Nephron (organoid): Measurements from ENCODE around the gene PSEN2.

Experiments
- H3K27ac Mint-ChIP-seq, 3 experiments: 2 replicates each; pipeline ENCODE4 v1.8.0; 2020; ENCODE audit warnings: mixed read lengths in 3 of 3, mild to moderate bottlenecking in 2 of 3, moderate library complexity in 1 of 3
- H3K27me3 Mint-ChIP-seq: 2 replicates; pipeline ENCODE4 v1.8.0; 2021; ENCODE audit warnings: low read depth, mild to moderate bottlenecking, moderate library complexity, mixed read lengths
- H3K36me3 Mint-ChIP-seq: 2 replicates; pipeline ENCODE4 v1.8.0; 2020; ENCODE audit warnings: low read depth, mixed read lengths
- H3K4me1 Mint-ChIP-seq: 2 replicates; pipeline ENCODE4 v1.8.0; 2020; ENCODE audit warnings: mixed read lengths
- H3K4me3 Mint-ChIP-seq, 3 experiments: 2 replicates each; pipeline ENCODE4 v1.8.0; 2020; ENCODE audit warnings: mild to moderate bottlenecking in 3 of 3, mixed read lengths in 3 of 3, moderate library complexity in 2 of 3
- H3K9me3 Mint-ChIP-seq: 2 replicates; pipeline ENCODE4 v1.8.0; 2020; ENCODE audit warnings: mixed read lengths
- TF ChIP-seq, protein P1 (sequence below), 3 experiments: fragments of 200-600 bp; sonication (generic); IDR thresholded peaks; one replicate each; pipeline ENCODE4 v1.5.0; 2021; ENCODE audit warnings: antibody characterized with exemption in 3 of 3; ENCODE audit not compliant: unreplicated experiment in 3 of 3

PSEN2 gene

DNA sequence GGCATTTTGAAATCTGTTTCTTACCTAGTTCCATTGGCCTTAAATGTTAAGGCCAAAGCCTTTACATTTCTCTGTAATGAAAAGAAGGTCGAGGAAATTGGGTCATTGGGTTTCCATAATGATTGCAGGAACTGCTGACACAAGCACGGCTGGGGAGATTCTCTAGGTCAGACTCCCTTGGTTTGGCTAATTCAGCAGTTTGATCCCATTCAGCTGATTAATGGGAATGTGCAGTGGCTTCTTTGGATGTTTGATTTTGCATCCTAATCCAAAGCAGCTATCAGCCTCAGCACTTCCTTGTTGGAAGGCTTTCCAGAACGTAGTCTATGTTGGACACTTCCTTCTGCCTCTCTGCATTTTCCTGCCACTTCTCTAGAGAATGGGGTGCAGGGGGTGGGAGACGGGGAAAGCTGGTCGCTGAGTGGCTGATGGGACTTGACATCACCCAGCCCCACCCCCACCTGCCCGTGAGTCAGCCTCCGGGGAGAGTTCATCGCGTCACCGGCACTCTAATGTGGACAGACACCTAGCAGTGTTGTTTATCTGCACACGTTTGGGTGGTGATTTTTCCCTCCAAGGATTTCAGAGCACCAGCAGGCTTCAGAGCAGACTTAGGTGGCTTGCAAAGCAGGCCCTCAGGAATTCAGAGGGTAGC lies 5.4 kb downstream of the PSEN2 start:
- peaks cover 9% of the 10 kb centered on the region for H3K27me3 Mint-ChIP-seq
- H3K4me3 Mint-ChIP-seq: no peak overlapping the region
- H3K9me3 Mint-ChIP-seq: no peaks in the 10 kb centered on the region
- TF ChIP-seq, protein P1, sequence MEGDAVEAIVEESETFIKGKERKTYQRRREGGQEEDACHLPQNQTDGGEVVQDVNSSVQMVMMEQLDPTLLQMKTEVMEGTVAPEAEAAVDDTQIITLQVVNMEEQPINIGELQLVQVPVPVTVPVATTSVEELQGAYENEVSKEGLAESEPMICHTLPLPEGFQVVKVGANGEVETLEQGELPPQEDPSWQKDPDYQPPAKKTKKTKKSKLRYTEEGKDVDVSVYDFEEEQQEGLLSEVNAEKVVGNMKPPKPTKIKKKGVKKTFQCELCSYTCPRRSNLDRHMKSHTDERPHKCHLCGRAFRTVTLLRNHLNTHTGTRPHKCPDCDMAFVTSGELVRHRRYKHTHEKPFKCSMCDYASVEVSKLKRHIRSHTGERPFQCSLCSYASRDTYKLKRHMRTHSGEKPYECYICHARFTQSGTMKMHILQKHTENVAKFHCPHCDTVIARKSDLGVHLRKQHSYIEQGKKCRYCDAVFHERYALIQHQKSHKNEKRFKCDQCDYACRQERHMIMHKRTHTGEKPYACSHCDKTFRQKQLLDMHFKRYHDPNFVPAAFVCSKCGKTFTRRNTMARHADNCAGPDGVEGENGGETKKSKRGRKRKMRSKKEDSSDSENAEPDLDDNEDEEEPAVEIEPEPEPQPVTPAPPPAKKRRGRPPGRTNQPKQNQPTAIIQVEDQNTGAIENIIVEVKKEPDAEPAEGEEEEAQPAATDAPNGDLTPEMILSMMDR (IDR thresholded peaks at IDR 0.05; ENCODE audit: unreplicated experiment in 3 of 3): no peak
- peaks cover 50% of the 10 kb centered on the region for H3K4me1 Mint-ChIP-seq
- H3K36me3 Mint-ChIP-seq: peaks cover 6% of the 10 kb centered on the region
- no peak overlapping the region for H3K27ac Mint-ChIP-seq

DNA sequence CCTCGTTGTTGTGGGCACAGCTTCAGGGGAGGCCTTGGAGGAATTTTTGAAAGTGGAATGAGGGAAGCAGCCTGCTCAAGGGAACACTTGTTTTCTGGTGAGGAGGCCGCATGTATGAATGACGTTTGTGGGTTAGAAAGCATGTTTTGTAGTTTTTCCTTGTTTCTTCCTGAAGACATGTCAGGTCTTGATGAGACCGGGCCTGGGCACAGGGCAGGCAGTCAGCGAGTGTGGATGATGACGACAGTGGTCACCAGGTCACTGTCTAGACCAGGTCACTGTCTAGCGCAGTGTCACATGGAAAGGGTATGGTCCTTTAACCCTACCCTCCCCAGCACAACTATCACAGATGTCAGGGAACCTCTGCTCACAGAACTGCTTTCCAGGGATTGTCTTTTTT lies 7.3 kb downstream of the PSEN2 start:
- Mint-ChIP-seq H3K4me3 (no peak overlapping the region), H3K27me3 (no peaks in the 10 kb centered on the region), H3K27ac (no peak overlapping the region), H3K9me3 (no peaks in the 10 kb centered on the region), H3K36me3 (peaks cover 18% of the 10 kb centered on the region), H3K4me1 (peaks cover 51% of the 10 kb centered on the region)
- TF ChIP-seq, protein P1 (IDR thresholded peaks at IDR 0.05; ENCODE audit: unreplicated experiment in 3 of 3): no peak

DNA sequence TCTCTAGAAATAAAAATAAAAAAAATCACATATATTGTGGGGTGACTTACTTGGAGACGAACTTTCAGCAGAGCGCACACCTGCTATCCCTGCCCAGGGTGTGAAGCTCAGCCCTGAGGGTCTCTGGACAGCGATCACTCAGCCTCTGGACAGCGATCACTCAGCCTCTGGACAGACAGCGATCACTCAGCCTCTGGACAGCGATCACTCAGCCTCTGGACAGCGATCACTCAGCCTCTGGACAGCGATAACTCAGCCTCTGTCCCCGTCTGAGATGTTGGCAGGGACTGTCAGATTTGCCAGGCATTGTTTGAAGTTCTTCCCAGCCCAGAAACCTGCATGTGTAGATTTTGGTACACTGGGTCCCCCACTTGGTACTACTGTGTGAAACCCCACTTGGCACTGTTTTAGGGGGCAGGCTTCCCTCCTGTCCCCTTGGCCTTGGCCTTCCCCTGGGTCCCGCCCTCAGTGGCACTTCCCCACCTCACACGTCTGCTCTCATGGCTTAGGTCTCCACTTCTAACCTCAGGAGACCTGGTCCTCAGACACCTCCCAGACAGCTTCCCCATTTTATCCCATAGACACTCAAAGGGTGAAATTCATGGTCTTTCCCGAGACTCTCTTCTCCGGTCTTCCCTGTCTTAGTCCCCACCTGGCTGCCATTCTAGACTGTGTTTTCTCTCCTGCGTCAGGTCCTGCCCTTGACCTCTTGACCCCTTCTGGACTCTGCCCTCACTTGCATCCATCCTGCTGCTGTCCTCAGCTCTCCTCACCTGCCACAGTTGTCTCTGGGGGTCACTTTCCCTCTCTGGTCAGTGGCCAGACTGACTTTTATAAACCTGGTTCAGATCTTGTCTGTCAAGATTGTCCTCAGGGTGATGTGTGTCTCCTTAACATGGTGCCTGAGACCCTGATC lies 10.2 kb downstream of the PSEN2 start:
- no peak overlapping the region for H3K4me3 Mint-ChIP-seq
- peaks cover 45% of the 10 kb centered on the region for H3K4me1 Mint-ChIP-seq
- peak overlapping the region in 1 of 3 experiments; percentile 49 for H3K27ac Mint-ChIP-seq
- TF ChIP-seq, protein P1 (IDR thresholded peaks at IDR 0.05; ENCODE audit: unreplicated experiment in 3 of 3): no peak
- H3K9me3 Mint-ChIP-seq: no peaks in the 10 kb centered on the region
- H3K27me3 Mint-ChIP-seq: no peaks in the 10 kb centered on the region
- H3K36me3 Mint-ChIP-seq: peaks cover 20% of the 10 kb centered on the region

DNA sequence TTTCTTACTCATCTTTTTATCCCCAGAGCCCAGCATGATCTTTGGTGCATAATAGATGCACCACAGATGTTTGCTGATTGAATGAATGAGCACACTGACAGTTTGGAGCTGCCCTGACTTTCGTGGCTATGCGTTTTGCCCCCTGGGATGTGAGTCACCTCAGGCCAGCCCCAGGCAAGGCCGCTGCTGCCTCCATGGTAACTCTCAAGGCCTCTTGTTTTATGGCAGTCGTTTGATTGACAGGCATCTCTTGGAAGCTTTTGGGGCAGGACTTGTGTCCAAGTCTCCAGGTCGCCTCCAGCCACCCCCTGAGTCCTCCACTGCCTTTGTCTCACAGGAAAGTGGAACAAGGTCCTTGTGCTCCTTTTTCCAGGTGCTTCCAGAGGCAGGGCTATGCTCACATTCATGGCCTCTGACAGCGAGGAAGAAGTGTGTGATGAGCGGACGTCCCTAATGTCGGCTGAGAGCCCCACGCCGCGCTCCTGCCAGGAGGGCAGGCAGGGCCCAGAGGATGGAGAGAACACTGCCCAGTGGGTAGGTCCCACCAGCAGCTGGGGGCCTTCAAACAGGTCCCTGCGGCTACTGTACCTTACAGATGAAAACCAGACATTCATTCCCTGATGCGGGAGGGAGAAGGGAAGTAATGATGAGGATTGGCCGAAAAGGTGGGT lies 11.2 kb downstream of the PSEN2 start:
- no peaks in the 10 kb centered on the region for H3K27me3 Mint-ChIP-seq
- peaks cover 26% of the 10 kb centered on the region for H3K36me3 Mint-ChIP-seq
- H3K27ac Mint-ChIP-seq: peak overlapping the region in 1 of 3 experiments; percentile 79
- H3K4me3 Mint-ChIP-seq: no peak overlapping the region
- TF ChIP-seq, protein P1 (IDR thresholded peaks at IDR 0.05; ENCODE audit: unreplicated experiment in 3 of 3): no peak
- H3K9me3 Mint-ChIP-seq: no peaks in the 10 kb centered on the region
- peaks cover 50% of the 10 kb centered on the region for H3K4me1 Mint-ChIP-seq

DNA sequence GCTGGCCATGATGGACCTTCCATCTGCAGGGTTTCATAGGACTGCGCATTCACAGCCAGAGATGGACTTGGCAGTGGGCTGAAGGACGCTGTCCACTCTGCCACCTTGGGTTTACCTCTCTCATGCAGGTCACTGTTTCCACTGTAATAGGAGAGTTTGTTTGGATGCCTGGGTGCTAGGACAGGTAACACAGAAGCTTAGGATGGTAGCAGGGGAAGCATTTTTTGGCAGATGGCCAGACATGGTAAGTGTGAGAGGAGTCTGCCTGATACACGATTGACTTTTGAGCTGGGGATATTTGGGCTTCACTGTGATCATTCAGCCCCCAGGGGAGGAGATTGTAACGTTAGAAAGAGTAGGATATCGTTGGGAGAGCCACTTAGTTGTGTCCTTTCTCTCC lies 11.8 kb downstream of the PSEN2 start:
- H3K36me3 Mint-ChIP-seq: peaks cover 26% of the 10 kb centered on the region
- no peaks in the 10 kb centered on the region for H3K27me3 Mint-ChIP-seq
- no peak overlapping the region for H3K4me3 Mint-ChIP-seq
- H3K27ac Mint-ChIP-seq: peak overlapping the region; percentile 47 to 79 (median 59)
- H3K4me1 Mint-ChIP-seq: peaks cover 46% of the 10 kb centered on the region
- no peaks in the 10 kb centered on the region for H3K9me3 Mint-ChIP-seq
- TF ChIP-seq, protein P1 (IDR thresholded peaks at IDR 0.05; ENCODE audit: unreplicated experiment in 3 of 3): no peak
